Measurements from ENCODE around the gene CCDC60.

The CCDC60 gene

GRCh38 chr12:119322301-119322723 lies 12.2 kb upstream of the CCDC60 start:
- H3K27ac ChIP-seq (replicated peaks): no peak overlapping the region
- H3K4me3 ChIP-seq (replicated peaks; ENCODE audit: insufficient read depth, low read length): no peak overlapping the region
- TF ChIP-seq GABPA (IDR thresholded peaks at IDR 0.05; ENCODE audit: low read depth) (no peak), CTCF (IDR thresholded peaks at IDR 0.05; ENCODE audit: insufficient read depth, low read length) (no peak), POLR2AphosphoS5 (IDR thresholded peaks at IDR 0.05; ENCODE audit: low read depth) (no peak)
- no peaks in the 10 kb centered on the region for H3K27me3 ChIP-seq (ENCODE audit: insufficient read depth, poor library complexity, severe bottlenecking)
- DNase-seq (ENCODE audit: low read depth in 1 of 2, low spot score in 1 of 2): no peak

GRCh38 chr12:119325813-119326212 lies 8.7 kb upstream of the CCDC60 start:
- no peak for DNase-seq (ENCODE audit: low read depth in 1 of 2, low spot score in 1 of 2)
- Histone ChIP-seq H3K4me3 (replicated peaks; ENCODE audit: insufficient read depth, low read length) (no peak overlapping the region), H3K27ac (replicated peaks) (no peak overlapping the region), H3K27me3 (ENCODE audit: insufficient read depth, poor library complexity, severe bottlenecking) (no peaks in the 10 kb centered on the region)
- TF ChIP-seq CTCF (IDR thresholded peaks at IDR 0.05; ENCODE audit: insufficient read depth, low read length) (no peak), GABPA (IDR thresholded peaks at IDR 0.05; ENCODE audit: low read depth) (no peak), SPI1 (IDR thresholded peaks at IDR 0.05; ENCODE audit: borderline replicate concordance, low read depth) (no peak), REST (IDR thresholded peaks at IDR 0.05; ENCODE audit: insufficient replicate concordance, low read depth) (no peak), POLR2AphosphoS5 (IDR thresholded peaks at IDR 0.05; ENCODE audit: low read depth) (no peak)

- Histone ChIP-seq H3K27me3 (ENCODE audit: insufficient read depth, poor library complexity, severe bottlenecking) (no peaks in the 10 kb centered on the region), H3K27ac (replicated peaks) (no peak overlapping the region), H3K4me3 (replicated peaks; ENCODE audit: insufficient read depth, low read length) (no peak overlapping the region)
- DNase-seq (ENCODE audit: low read depth in 1 of 2, low spot score in 1 of 2): no peak
- TF ChIP-seq GABPA (IDR thresholded peaks at IDR 0.05; ENCODE audit: low read depth): no peak
- no peak for TF ChIP-seq CTCF (IDR thresholded peaks at IDR 0.05; ENCODE audit: insufficient read depth, low read length)
- no peak for TF ChIP-seq POLR2AphosphoS5 (IDR thresholded peaks at IDR 0.05; ENCODE audit: low read depth)
- no peak for TF ChIP-seq REST (IDR thresholded peaks at IDR 0.05; ENCODE audit: insufficient replicate concordance, low read depth)
- no peak for TF ChIP-seq SPI1 (IDR thresholded peaks at IDR 0.05; ENCODE audit: borderline replicate concordance, low read depth)
Measured at GRCh38 chr12:119326341-119326740, 8.2 kb upstream of the CCDC60 start.

- no peak overlapping the region for H3K4me3 ChIP-seq (replicated peaks; ENCODE audit: insufficient read depth, low read length)
- no peaks in the 10 kb centered on the region for H3K27me3 ChIP-seq (ENCODE audit: insufficient read depth, poor library complexity, severe bottlenecking)
- TF ChIP-seq GABPA (IDR thresholded peaks at IDR 0.05; ENCODE audit: low read depth) (no peak), POLR2AphosphoS5 (IDR thresholded peaks at IDR 0.05; ENCODE audit: low read depth) (no peak), CTCF (IDR thresholded peaks at IDR 0.05; ENCODE audit: insufficient read depth, low read length) (no peak), REST (IDR thresholded peaks at IDR 0.05; ENCODE audit: insufficient replicate concordance, low read depth) (no peak), SPI1 (IDR thresholded peaks at IDR 0.05; ENCODE audit: borderline replicate concordance, low read depth) (no peak)
- H3K27ac ChIP-seq (replicated peaks): no peak overlapping the region
- no peak for DNase-seq (ENCODE audit: low read depth in 1 of 2, low spot score in 1 of 2)
Measured at GRCh38 chr12:119327471-119327870, 7.1 kb upstream of the CCDC60 start.
